Hepatocyte (in vitro differentiated cells): ENCODE results near the gene HRAS. TPM values are rescaled to one million over a fixed set of nuclear protein-coding genes. Genes with fewer than 3 reads are reported as not detected.

Experiments
- DNase-seq: peaks from one replicate; pipeline ENCODE4 v3.0.0-alpha.2; 2016; ENCODE audit warnings: low spot score
- H2AFZ ChIP-seq: fragments of 200-600 bp; sonication (generic); 2 replicates; pipeline ENCODE4 v1.6.0; 2016; ENCODE audit warnings: antibody characterized with exemption, mild to moderate bottlenecking
- H3K27ac ChIP-seq: fragments of 200-600 bp; sonication (generic); 2 replicates; pipeline ENCODE4 v1.5.1; 2016; ENCODE audit warnings: mild to moderate bottlenecking
- H3K27me3 ChIP-seq: fragments of 200-600 bp; sonication (generic); 2 replicates; pipeline ENCODE4 v1.6.1; 2016
- H3K36me3 ChIP-seq: fragments of 200-600 bp; sonication (generic); replicated peaks from 2 replicates; pipeline ENCODE4 v1.5.1; 2016; ENCODE audit warnings: low read depth; ENCODE audit not compliant: insufficient read depth
- H3K4me1 ChIP-seq: fragments of 200-600 bp; sonication (generic); 2 replicates; pipeline ENCODE4 v1.5.1; 2016; ENCODE audit warnings: mild to moderate bottlenecking, moderate library complexity; ENCODE audit not compliant: insufficient read depth
- H3K4me2 ChIP-seq: fragments of 200-600 bp; sonication (generic); 2 replicates; pipeline ENCODE4 v1.6.0; 2016
- H3K4me3 ChIP-seq: fragments of 200-600 bp; sonication (generic); 2 replicates; pipeline ENCODE4 v1.5.1; 2016; ENCODE audit warnings: mild to moderate bottlenecking
- H3K79me2 ChIP-seq: fragments of 200-600 bp; sonication (generic); 2 replicates; pipeline ENCODE4 v1.6.0; 2017; ENCODE audit warnings: mild to moderate bottlenecking
- H3K9me2 ChIP-seq: fragments of 200-600 bp; sonication (generic); replicated peaks from 2 replicates; pipeline ENCODE4 v1.6.0; 2017; ENCODE audit warnings: mild to moderate bottlenecking; ENCODE audit not compliant: insufficient read depth
- H3K9me3 ChIP-seq: fragments of 200-600 bp; sonication (generic); 2 replicates; pipeline ENCODE4 v1.5.1; 2016; ENCODE audit warnings: low read depth, mild to moderate bottlenecking
- H4K20me1 ChIP-seq: fragments of 200-600 bp; sonication (generic); 2 replicates; pipeline ENCODE4 v1.6.0; 2016; ENCODE audit warnings: mild to moderate bottlenecking; ENCODE audit not compliant: insufficient read depth, poor library complexity, severe bottlenecking
- CTCF ChIP-seq: fragments of 200-600 bp; sonication (generic); IDR thresholded peaks from 2 replicates; pipeline ENCODE4 v1.5.1; 2016; ENCODE audit warnings: antibody characterized with exemption, mild to moderate bottlenecking; ENCODE audit not compliant: poor library complexity
- EZH2 ChIP-seq: fragments of 200-600 bp; sonication (generic); IDR thresholded peaks from 2 replicates; pipeline ENCODE4 v1.6.1; 2016; ENCODE audit warnings: antibody characterized with exemption, mild to moderate bottlenecking, borderline replicate concordance
- EZH2phosphoT487 ChIP-seq: fragments of 200-600 bp; sonication (generic); IDR thresholded peaks from one replicate; pipeline ENCODE4 v1.6.1; 2018; ENCODE audit warnings: antibody characterized with exemption, mild to moderate bottlenecking, low read depth, moderate library complexity; ENCODE audit not compliant: unreplicated experiment, severe bottlenecking
- WGBS: methylation state at CpG from one replicate; pipeline ENCODE4 v1.1.6; 2016; ENCODE audit warnings: low lambda C conversion rate; ENCODE audit errors: missing lambda C conversion rate; 5-methylcytosine and 5-hydroxymethylcytosine counted together
- polyA plus RNA-seq: library from polyadenylated mRNA; unstranded; fragments of >200 nt; fragmentation: Nextera tagmentation; extraction: Ambion mirVana; gene quantifications from 2 replicates; pipeline ENCODE4 v1.2.1, GENCODE V29; 2016
- total RNA-seq: library from RNA; depleted of rRNA; stranded (reverse); fragments of >200 nt; gene quantifications from 2 replicates; pipeline ENCODE4 v1.2.3, GENCODE V29; 2014

The HRAS gene
- total and polyA plus RNA-seq, 2 experiments from 2014 or later: 28.4 to 57.9 TPM

- no peaks in the 10 kb centered on the region for H3K9me3 ChIP-seq
- no peak overlapping the region for H3K27ac ChIP-seq
- DNase-seq: peak; percentile 5
- peaks cover 10% of the 10 kb centered on the region for H3K79me2 ChIP-seq
- peaks cover 17% of the 10 kb centered on the region for H3K4me1 ChIP-seq
- H3K9me2 ChIP-seq: no peaks in the 10 kb centered on the region
- 96% methylated on average over 16 of the region's 18 CpGs for WGBS
- peaks cover 15% of the 10 kb centered on the region for H4K20me1 ChIP-seq
- H3K27me3 ChIP-seq: no peaks in the 10 kb centered on the region
- no peaks in the 10 kb centered on the region for H3K36me3 ChIP-seq
- H3K4me2 ChIP-seq: no peak overlapping the region
- no peak overlapping the region for H2AFZ ChIP-seq
- H3K4me3 ChIP-seq: no peak overlapping the region
- TF ChIP-seq EZH2 (no peak), EZH2phosphoT487 (no peak), CTCF (no peak)
Measured at GRCh38 chr11:531919-532526, 3.4 kb downstream of the HRAS start.

- Histone ChIP-seq H4K20me1 (peaks cover 15% of the 10 kb centered on the region), H2AFZ (no peak overlapping the region), H3K27me3 (no peaks in the 10 kb centered on the region), H3K4me2 (no peak overlapping the region), H3K4me1 (peaks cover 8% of the 10 kb centered on the region), H3K79me2 (peaks cover 10% of the 10 kb centered on the region), H3K9me3 (no peaks in the 10 kb centered on the region), H3K27ac (no peak overlapping the region), H3K36me3 (no peaks in the 10 kb centered on the region), H3K4me3 (no peak overlapping the region), H3K9me2 (no peaks in the 10 kb centered on the region)
- peak; percentile 5 for DNase-seq
- 93% methylated on average over 13 of the region's 28 CpGs for WGBS
- TF ChIP-seq EZH2phosphoT487 (no peak), EZH2 (no peak), CTCF (no peak)
Measured at GRCh38 chr11:530960-531831, 4.2 kb downstream of the HRAS start.

- WGBS: 91% methylated on average over 18 of the region's 18 CpGs
- TF ChIP-seq EZH2 (no peak), CTCF (no peak), EZH2phosphoT487 (no peak)
- no peak overlapping the region for H2AFZ ChIP-seq
- no peaks in the 10 kb centered on the region for H3K9me3 ChIP-seq
- DNase-seq: peak; percentile 5
- H3K36me3 ChIP-seq: no peaks in the 10 kb centered on the region
- peaks cover 6% of the 10 kb centered on the region for H3K4me1 ChIP-seq
- H3K79me2 ChIP-seq: peaks cover 9% of the 10 kb centered on the region
- H3K27ac ChIP-seq: no peak overlapping the region
- peaks cover 15% of the 10 kb centered on the region for H4K20me1 ChIP-seq
- H3K9me2 ChIP-seq: no peaks in the 10 kb centered on the region
- H3K4me2 ChIP-seq: no peak overlapping the region
- H3K4me3 ChIP-seq: no peak overlapping the region
- no peaks in the 10 kb centered on the region for H3K27me3 ChIP-seq
Measured at GRCh38 chr11:529728-530411, 5.5 kb downstream of the HRAS start.
